ENCODE data around the gene FAM111A. TPM values are rescaled to one million over a fixed set of nuclear protein-coding genes. Genes with fewer than 3 reads are reported as not detected.

The FAM111A gene
- total and polyA plus RNA-seq, 12 donors, result 2.9 to 22.5 (median 5.1) TPM

GRCh38 chr11:59188954-59189353, 46.3 kb downstream of the FAM111A start:
- no peaks in the 10 kb centered on the region for H3K9me3 ChIP-seq
- TF ChIP-seq, protein P1, sequence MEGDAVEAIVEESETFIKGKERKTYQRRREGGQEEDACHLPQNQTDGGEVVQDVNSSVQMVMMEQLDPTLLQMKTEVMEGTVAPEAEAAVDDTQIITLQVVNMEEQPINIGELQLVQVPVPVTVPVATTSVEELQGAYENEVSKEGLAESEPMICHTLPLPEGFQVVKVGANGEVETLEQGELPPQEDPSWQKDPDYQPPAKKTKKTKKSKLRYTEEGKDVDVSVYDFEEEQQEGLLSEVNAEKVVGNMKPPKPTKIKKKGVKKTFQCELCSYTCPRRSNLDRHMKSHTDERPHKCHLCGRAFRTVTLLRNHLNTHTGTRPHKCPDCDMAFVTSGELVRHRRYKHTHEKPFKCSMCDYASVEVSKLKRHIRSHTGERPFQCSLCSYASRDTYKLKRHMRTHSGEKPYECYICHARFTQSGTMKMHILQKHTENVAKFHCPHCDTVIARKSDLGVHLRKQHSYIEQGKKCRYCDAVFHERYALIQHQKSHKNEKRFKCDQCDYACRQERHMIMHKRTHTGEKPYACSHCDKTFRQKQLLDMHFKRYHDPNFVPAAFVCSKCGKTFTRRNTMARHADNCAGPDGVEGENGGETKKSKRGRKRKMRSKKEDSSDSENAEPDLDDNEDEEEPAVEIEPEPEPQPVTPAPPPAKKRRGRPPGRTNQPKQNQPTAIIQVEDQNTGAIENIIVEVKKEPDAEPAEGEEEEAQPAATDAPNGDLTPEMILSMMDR (IDR thresholded peaks at IDR 0.05), result no peak
- peaks cover 0 to 55% (median 14%) of the 10 kb centered on the region in 9 donors for H3K4me1 ChIP-seq
- DNase-seq (no peak), ATAC-seq (no peak)
- WGBS, 2 donors, result 85 to 92% methylated on average over 4 of the region's 4 CpGs
- no peak overlapping the region for H3K4me3 ChIP-seq
- H3K27me3 ChIP-seq, result no peaks in the 10 kb centered on the region
- H3K27ac ChIP-seq, result no peak overlapping the region
- H3K36me3 ChIP-seq, result peaks cover 0 to 36% (median 3%) of the 10 kb centered on the region in 9 donors
- intact Hi-C loops (cut with DNase I), result no loop called here

DNA sequence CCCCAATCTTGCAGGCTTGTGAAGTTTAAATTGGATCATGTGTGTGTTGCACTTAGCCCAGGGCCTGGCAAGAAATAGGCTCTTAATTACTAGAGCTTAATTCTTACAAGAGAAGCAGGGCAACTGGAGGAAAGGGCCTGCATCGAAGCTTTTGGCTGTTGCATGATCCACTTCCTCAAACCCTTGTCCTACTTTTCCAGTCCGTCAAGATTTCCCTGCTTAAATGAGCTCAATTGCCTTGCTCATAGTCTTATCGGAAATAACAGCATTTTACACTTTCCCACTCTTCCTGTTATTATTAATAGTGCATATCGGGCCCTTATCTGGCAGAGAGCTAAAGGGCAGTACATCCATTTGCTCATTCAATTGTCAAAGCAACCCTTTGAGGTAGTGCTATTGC, 47.3 kb downstream of the FAM111A start:
- peaks cover 0 to 50% (median 14%) of the 10 kb centered on the region in 9 donors for H3K4me1 ChIP-seq
- DNase-seq (no peak), ATAC-seq (no peak)
- no peak overlapping the region for H3K4me3 ChIP-seq
- intact Hi-C loops (cut with DNase I), result no loop called here
- TF ChIP-seq, protein P1 (IDR thresholded peaks at IDR 0.05), result no peak
- peak overlapping the region in 2 of 10 donors; percentile 13 to 36 for H3K27ac ChIP-seq
- H3K36me3 ChIP-seq, result peaks cover 0 to 46% (median 3%) of the 10 kb centered on the region in 9 donors
- no peaks in the 10 kb centered on the region for H3K9me3 ChIP-seq
- H3K27me3 ChIP-seq, result no peaks in the 10 kb centered on the region
- WGBS, 2 donors, result 43 to 46% methylated on average over 4 of the region's 4 CpGs

DNA sequence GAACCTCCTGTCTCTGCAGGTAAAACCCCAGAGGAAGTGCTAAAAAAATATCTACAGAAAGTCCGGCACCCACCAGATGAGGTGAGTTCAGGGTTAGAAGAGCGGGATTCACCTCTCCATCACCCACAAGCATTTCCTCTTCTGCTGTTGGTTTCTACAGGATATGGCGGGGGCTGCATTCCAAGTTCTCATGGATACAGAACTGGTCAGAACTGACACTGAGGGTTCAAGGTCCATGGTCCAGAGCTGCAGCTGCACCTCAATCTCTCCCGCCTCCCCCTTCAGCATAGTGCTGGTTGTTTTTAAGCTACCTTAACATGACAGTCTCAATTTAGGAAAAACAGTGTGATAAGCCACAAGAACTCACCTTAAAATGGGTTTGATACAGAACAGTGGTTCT, 48.4 kb downstream of the FAM111A start:
- Histone ChIP-seq H3K4me3 (no peak overlapping the region), H3K27me3 (no peaks in the 10 kb centered on the region), H3K27ac (no peak overlapping the region), H3K9me3 (no peaks in the 10 kb centered on the region), H3K36me3 (peaks cover 0 to 57% (median 3%) of the 10 kb centered on the region in 9 donors), H3K4me1 (peaks cover 0 to 42% (median 14%) of the 10 kb centered on the region in 9 donors)
- 74 to 87% methylated on average over 4 of the region's 4 CpGs for WGBS, 2 donors
- intact Hi-C loops (cut with DNase I), result no loop called here
- TF ChIP-seq, protein P1 (IDR thresholded peaks at IDR 0.05), result no peak
- ATAC-seq (no peak), DNase-seq (no peak)

GRCh38 chr11:59191890-59192289, 49.2 kb downstream of the FAM111A start:
- H3K36me3 ChIP-seq, result peaks cover 0 to 65% (median 6%) of the 10 kb centered on the region in 9 donors
- no peak for ATAC-seq
- TF ChIP-seq, protein P1 (IDR thresholded peaks at IDR 0.05), result no peak

More at GRCh38 chr11:59191890-59192289, 49.2 kb downstream of the FAM111A start:
- no peaks in the 10 kb centered on the region for H3K9me3 ChIP-seq
- H3K4me1 ChIP-seq, result peaks cover 0 to 37% (median 14%) of the 10 kb centered on the region in 9 donors
- intact Hi-C loops (cut with DNase I), result no loop called here
- no peak overlapping the region for H3K4me3 ChIP-seq
- H3K27ac ChIP-seq, result no peak overlapping the region
- DNase-seq, result no peak
- WGBS, 2 donors, result 87 to 89% methylated on average over 8 of the region's 8 CpGs
- no peaks in the 10 kb centered on the region for H3K27me3 ChIP-seq

All from heart right ventricle (tissue), 16 donors.